Endothelial cell of umbilical vein (primary cell): Measurements from ENCODE around the gene RCAN1. TPM values are rescaled to one million over a fixed set of nuclear protein-coding genes. Genes with fewer than 3 reads are reported as not detected.

Experiments
- BruUV-seq: library from RNA; stranded (reverse); fragments of 400-500 nt; replicated peaks from 2 replicates; lab custom pipeline; 2021; lab: Mats Ljungman, UMichigan
- CTCF ChIA-PET: fragments of 300-600, 350-600 bp; sonication (Branson Sonifier 250); formaldehyde crosslinking; loops from one replicate; lab custom pipeline; 2021; ENCODE audit warnings: antibody characterized with exemption, inconsistent platforms; lab: Charles Lee
- POLR2A ChIA-PET: fragments of 300-600, 350-600 bp; sonication (Branson Sonifier 250); formaldehyde crosslinking; loops from one replicate; lab custom pipeline; 2021; ENCODE audit warnings: antibody characterized with exemption, inconsistent platforms; lab: Charles Lee
- DNase-seq: peaks from one replicate; pipeline ENCODE4 v3.0.0-alpha.2; 2011; ENCODE audit warnings: low read depth, low spot score
- FAIRE-seq: peaks from 2 replicates; lab custom pipeline; 2011; peaks lifted over from hg19 to GRCh38; lab: Jason Lieb, UNC
- H2AFZ ChIP-seq: 2 replicates; pipeline ENCODE4 v1.6.0; 2012; ENCODE audit warnings: low read depth, low read length, control low read depth, inconsistent platforms
- H3K27ac ChIP-seq: 2 replicates; pipeline ENCODE4 v1.5.1; 2011; ENCODE audit warnings: low read depth, mild to moderate bottlenecking, control low read depth, low read length, moderate library complexity; ENCODE audit not compliant: insufficient read depth
- H3K27me3 ChIP-seq, 2 experiments: 2 replicates each; pipeline versions ENCODE4 v1.6.0 to v1.6.1; 2011; ENCODE audit warnings: low read length in 2 of 2, mixed read lengths in 1 of 2; ENCODE audit not compliant: control insufficient read depth in 2 of 2, insufficient read depth in 2 of 2
- H3K36me3 ChIP-seq, 2 experiments: 2 replicates in 1 of 2; 3 replicates in 1 of 2; pipeline ENCODE4 v1.5.1; 2011; ENCODE audit warnings: low read length in 2 of 2, mild to moderate bottlenecking in 1 of 2, moderate library complexity in 1 of 2; ENCODE audit not compliant: control insufficient read depth in 2 of 2, insufficient read depth in 2 of 2; ENCODE audit errors: extremely low read depth in 1 of 2
- H3K4me1 ChIP-seq: 3 replicates; pipeline ENCODE4 v1.5.1; 2011; ENCODE audit warnings: mild to moderate bottlenecking, low read length; ENCODE audit not compliant: control insufficient read depth, insufficient read depth; ENCODE audit errors: extremely low read depth
- H3K4me2 ChIP-seq: 2 replicates; pipeline ENCODE4 v1.6.1; 2011; ENCODE audit warnings: low read length, control low read depth, mixed read lengths; ENCODE audit not compliant: insufficient read depth
- H3K4me3 ChIP-seq, 3 experiments: fragments of 200-600 bp in 1 of 3; sonication (generic), shearing (Covaris generic) in 1 of 3; replicated peaks in 1 of 3; 2 replicates each; pipeline ENCODE4 v1.5.1; 2011 to 2016; ENCODE audit warnings: control low read depth in 3 of 3, low read length in 3 of 3, mild to moderate bottlenecking in 2 of 3, inconsistent platforms in 1 of 3, low read depth in 1 of 3, moderate library complexity in 1 of 3; ENCODE audit not compliant: insufficient read depth in 1 of 3
- H3K79me2 ChIP-seq: 2 replicates; pipeline ENCODE4 v1.6.0; 2012; ENCODE audit warnings: low read length, inconsistent platforms; ENCODE audit not compliant: control insufficient read depth, insufficient read depth
- H3K9ac ChIP-seq: replicated peaks from 2 replicates; pipeline ENCODE3; 2011; ENCODE audit warnings: low read length, control low read depth; ENCODE audit not compliant: insufficient read depth; ENCODE audit errors: extremely low read depth
- H3K9me1 ChIP-seq: replicated peaks from 3 replicates; pipeline ENCODE4 v1.6.0; 2011; ENCODE audit warnings: mild to moderate bottlenecking, low read length; ENCODE audit not compliant: control insufficient read depth, insufficient read depth; ENCODE audit errors: extremely low read depth
- H3K9me3 ChIP-seq: replicated peaks from 2 replicates; pipeline ENCODE4 v1.5.1; 2012; ENCODE audit warnings: low read length, inconsistent platforms; ENCODE audit not compliant: control insufficient read depth, insufficient read depth
- H4K20me1 ChIP-seq: replicated peaks from 2 replicates; pipeline ENCODE3; 2011; ENCODE audit warnings: mild to moderate bottlenecking, low read length; ENCODE audit not compliant: control insufficient read depth, insufficient read depth; ENCODE audit errors: extremely low read depth
- CTCF ChIP-seq, 2 donors: IDR thresholded peaks; 1 replicate in 1 of 2; 2 replicates in 1 of 2; pipeline ENCODE4 v1.5.1; 2011; ENCODE audit warnings: low read length in 2 of 2, mild to moderate bottlenecking in 2 of 2, moderate library complexity in 2 of 2, control low read depth in 1 of 2, inconsistent platforms in 1 of 2, low read depth in 1 of 2; ENCODE audit not compliant: insufficient read depth in 1 of 2; ENCODE audit errors: extremely low read depth in 1 of 2
- EZH2 ChIP-seq: IDR thresholded peaks from 2 replicates; pipeline ENCODE4 v1.6.1; 2012; ENCODE audit warnings: borderline replicate concordance, low read depth, mild to moderate bottlenecking, moderate library complexity, low read length, inconsistent platforms; ENCODE audit not compliant: severe bottlenecking
- FOS ChIP-seq: IDR thresholded peaks from 2 replicates; pipeline ENCODE4 v1.6.1; 2011; ENCODE audit warnings: mild to moderate bottlenecking, low read length, moderate library complexity, borderline replicate concordance; ENCODE audit not compliant: insufficient read depth
- GATA2 ChIP-seq: IDR thresholded peaks from 2 replicates; pipeline ENCODE4 v1.7.0; 2011; ENCODE audit warnings: low read depth, mild to moderate bottlenecking, moderate library complexity, mixed read lengths, low read length; ENCODE audit not compliant: insufficient read length, insufficient read depth
- JUN ChIP-seq: IDR thresholded peaks from 2 replicates; pipeline ENCODE4 v1.6.1; 2011; ENCODE audit warnings: borderline replicate concordance, low read depth; ENCODE audit not compliant: insufficient read length, insufficient read depth
- MAX ChIP-seq: IDR thresholded peaks from 2 replicates; pipeline ENCODE4 v1.6.1; 2011; ENCODE audit not compliant: insufficient read depth, insufficient read length
- MYC ChIP-seq: IDR thresholded peaks from one replicate; pipeline ENCODE4 v1.6.1; 2011; ENCODE audit warnings: mild to moderate bottlenecking, low read depth, low read length
- POLR2A ChIP-seq: IDR thresholded peaks from 2 replicates; pipeline ENCODE4 v1.6.1; 2012; ENCODE audit warnings: low read depth, mild to moderate bottlenecking, control low read depth, low read length
- POLR2AphosphoS5 ChIP-seq: IDR thresholded peaks from 2 replicates; pipeline ENCODE4 v1.6.1; 2012; ENCODE audit warnings: low read depth, mild to moderate bottlenecking, control low read depth, low read length, moderate library complexity; ENCODE audit not compliant: insufficient read depth
- dilution Hi-C: fragments of 300-500 bp; cut with MboI; formaldehyde crosslinking; loops from one replicate; pipeline ENCODE4 v1.15.0; 2019; ENCODE audit warnings: low sequenced_read_pairs; ENCODE audit not compliant: extremely low pct_ligation_motif_present
- intact Hi-C: fragments of 100-400 bp; cut with micrococcal nuclease; formaldehyde crosslinking; loops from one replicate; pipeline ENCODE4 v1.10.0; 2022
- polyA plus RNA-seq, 4 experiments: library from polyadenylated mRNA; depleted of rRNA in 3 of 4; stranded (reverse) in 3 of 4; unstranded in 1 of 4; fragments of >200 nt; gene quantifications; 2 replicates each; pipeline versions ENCODE4 v1.2.1 to v1.2.3, GENCODE V29; 2011 to 2012; ENCODE audit warnings: missing spikeins in 1 of 4
- total RNA-seq: library from RNA; stranded (reverse); gene quantifications from 2 replicates; pipeline ENCODE4 v1.2.3, GENCODE V29; 2021

The RCAN1 gene
- total and polyA plus RNA-seq, 2 donors (not counting 3 experiments of a cell fraction or from before 2014, with no cell fraction given) = 9.7 to 16.5 TPM

GRCh38 chr21:34520281-34520680, 94.6 kb downstream of the RCAN1 start:
- Histone ChIP-seq H3K27ac (no peak overlapping the region), H2AFZ (no peak overlapping the region), H3K4me3 (no peak overlapping the region), H3K4me1 (peaks cover 9% of the 10 kb centered on the region), H3K9me1 (no peaks in the 10 kb centered on the region), H3K79me2 (peaks cover 8% of the 10 kb centered on the region), H3K27me3 (no peaks in the 10 kb centered on the region), H3K9ac (no peak overlapping the region), H3K9me3 (no peaks in the 10 kb centered on the region), H3K36me3 (peaks cover 5 to 22% of the 10 kb centered on the region in 2 experiments), H4K20me1 (no peaks in the 10 kb centered on the region), H3K4me2 (no peak overlapping the region)
- no TSS peak for BruUV-seq
- DNase-seq = no peak
- dilution Hi-C loops (no loop called here), intact Hi-C loops (no loop called here)
- TF ChIP-seq POLR2AphosphoS5 = no peak
- no peak for TF ChIP-seq MAX
- no peak for TF ChIP-seq JUN
- no peak for TF ChIP-seq MYC
- no peak for TF ChIP-seq GATA2
- TF ChIP-seq FOS = no peak
- no peak for TF ChIP-seq EZH2
- CTCF ChIA-PET = interaction anchor here (1.4 to 5.0 kb wide), 5 partner anchors 10 to 83 kb away, joined by 3 to 31 read pairs (median 5); no protein-coding TSS in a partner anchor
- no peak for FAIRE-seq
- POLR2A ChIA-PET = no interaction called here

GRCh38 chr21:34519694-34520093, 95.2 kb downstream of the RCAN1 start:
- TF ChIP-seq GATA2 (no peak), FOS (no peak), POLR2AphosphoS5 (no peak), CTCF (IDR thresholded peaks at IDR 0.05; ENCODE audit: extremely low read depth in 1 of 2, insufficient read depth in 1 of 2, low read depth in 1 of 2, low read length in 2 of 2) (no peak), MAX (no peak), POLR2A (no peak), MYC (no peak), EZH2 (no peak), JUN (no peak)
- FAIRE-seq = no peak
- H3K9ac ChIP-seq = no peak overlapping the region
- no peak overlapping the region for H3K4me3 ChIP-seq
- H3K4me1 ChIP-seq = peaks cover 3% of the 10 kb centered on the region
- intact Hi-C loops (no loop called here), dilution Hi-C loops (no loop called here)
- H3K79me2 ChIP-seq = peaks cover 2% of the 10 kb centered on the region
- no peaks in the 10 kb centered on the region for H4K20me1 ChIP-seq
- H3K27me3 ChIP-seq = no peaks in the 10 kb centered on the region
- H3K9me1 ChIP-seq = no peaks in the 10 kb centered on the region
- H3K9me3 ChIP-seq = no peaks in the 10 kb centered on the region
- peaks cover 5 to 22% of the 10 kb centered on the region in 2 experiments for H3K36me3 ChIP-seq
- CTCF ChIA-PET = interaction anchor here (0.7 to 5.0 kb wide), 6 partner anchors 9 to 170 kb away, joined by 3 to 31 read pairs (median 4); no protein-coding TSS in a partner anchor
- H2AFZ ChIP-seq = no peak overlapping the region
- POLR2A ChIA-PET = no interaction called here
- no peak overlapping the region for H3K27ac ChIP-seq
- no peak overlapping the region for H3K4me2 ChIP-seq
- DNase-seq = no peak
- no TSS peak for BruUV-seq
